GM12878 (cell line): ENCODE data around the gene NR2F1-AS1. TPM values are rescaled to one million over a fixed set of nuclear protein-coding genes. Genes with fewer than 3 reads are reported as not detected.

ENCODE experiments used
- ATAC-seq: fragments of 200-7000 bp; cut with Tn5 transposase; 3 replicates; pipeline ENCODE4 v1.9.1; 2020; ENCODE audit warnings: mild to moderate bottlenecking, moderate library complexity
- BruUV-seq: library from RNA; stranded (reverse); fragments of 400-500 nt; replicated peaks from 2 replicates; lab custom pipeline; 2021; lab: Mats Ljungman, UMichigan
- CTCF ChIA-PET: fragments of 300-600 bp; sonication (Branson Sonifier 250); formaldehyde crosslinking; extraction: SDS; loops from one replicate; lab custom pipeline; 2021; ENCODE audit warnings: inconsistent platforms; lab: Yijun Ruan, JAX
- POLR2A ChIA-PET: fragments of 350-600 bp; formaldehyde crosslinking; extraction: SDS; loops from one replicate; lab custom pipeline; 2021; ENCODE audit warnings: inconsistent platforms; lab: Charles Lee
- RAD21 ChIA-PET: fragments of 300-600 bp; sonication (Branson Sonifier 250); formaldehyde crosslinking; loops from one replicate; lab custom pipeline; 2023; ENCODE audit warnings: antibody characterized with exemption; ENCODE audit not compliant: unreplicated experiment; lab: Charles Lee
- SMC1A ChIA-PET: fragments of 300-600 bp; sonication (Branson Sonifier 250); formaldehyde crosslinking; loops from one replicate; lab custom pipeline; 2023; ENCODE audit not compliant: unreplicated experiment, uncharacterized antibody; lab: Charles Lee
- DNase-seq: peaks from one replicate; pipeline ENCODE4 v3.0.0-alpha.2; 2011; ENCODE audit warnings: low read depth, low spot score
- FAIRE-seq: peaks from 3 replicates; lab custom pipeline; 2011; peaks lifted over from hg19 to GRCh38; lab: Jason Lieb, UNC
- H2AFZ ChIP-seq: 2 replicates; pipeline ENCODE4 v1.6.0; 2011; ENCODE audit warnings: low read depth, low read length, control low read depth; ENCODE audit not compliant: control insufficient read depth
- H3K27ac ChIP-seq: 2 replicates; pipeline ENCODE4 v1.5.1; 2011; ENCODE audit warnings: control low read depth; ENCODE audit not compliant: control insufficient read depth, insufficient read depth
- H3K27me3 ChIP-seq, 2 experiments: replicated peaks in 1 of 2; 2 replicates each; pipeline versions ENCODE4 v1.6.0 to v1.6.1; 2011; ENCODE audit warnings: low read length in 1 of 2; ENCODE audit not compliant: control insufficient read depth in 2 of 2, insufficient read depth in 2 of 2
- H3K36me3 ChIP-seq, 2 experiments: 2 replicates each; pipeline ENCODE4 v1.5.1; 2011; ENCODE audit warnings: low read length in 1 of 2; ENCODE audit not compliant: control insufficient read depth in 2 of 2, insufficient read depth in 2 of 2
- H3K4me1 ChIP-seq: 2 replicates; pipeline ENCODE4 v1.6.1; 2011; ENCODE audit warnings: mild to moderate bottlenecking, low read length, moderate library complexity, mixed read lengths; ENCODE audit not compliant: control insufficient read depth, insufficient read depth
- H3K4me2 ChIP-seq: 2 replicates; pipeline ENCODE4 v1.6.0; 2011; ENCODE audit warnings: control low read depth; ENCODE audit not compliant: control insufficient read depth, insufficient read depth
- H3K4me3 ChIP-seq: fragments of 200-600 bp; sonication (generic); 2 replicates; pipeline ENCODE4 v1.5.1; 2016
- H3K79me2 ChIP-seq: 2 replicates; pipeline ENCODE4 v1.6.0; 2011; ENCODE audit warnings: low read length; ENCODE audit not compliant: control insufficient read depth, insufficient read depth
- H3K9ac ChIP-seq: 2 replicates; pipeline ENCODE4 v1.8.0; 2011; ENCODE audit warnings: low read length, control low read depth, mixed read lengths; ENCODE audit not compliant: control insufficient read depth, insufficient read depth
- H3K9me3 ChIP-seq: replicated peaks from 3 replicates; pipeline ENCODE4 v1.5.1; 2011; ENCODE audit warnings: mild to moderate bottlenecking, low read length; ENCODE audit not compliant: control insufficient read depth, insufficient read depth
- H4K20me1 ChIP-seq: 2 replicates; pipeline ENCODE4 v1.6.0; 2011; ENCODE audit not compliant: control insufficient read depth, insufficient read depth
- ATF2 ChIP-seq: IDR thresholded peaks from 2 replicates; pipeline ENCODE4 v1.6.1; 2012; ENCODE audit warnings: low read length, inconsistent platforms
- BACH1 ChIP-seq: fragments of 450-650 bp; IDR thresholded peaks from 2 replicates; pipeline ENCODE4 v1.6.1; 2017; ENCODE audit warnings: mild to moderate bottlenecking, borderline replicate concordance
- BCL11A ChIP-seq: IDR thresholded peaks from 2 replicates; pipeline ENCODE4 v1.6.1; 2011; ENCODE audit warnings: low read depth, low read length
- CTCF ChIP-seq, 3 experiments: IDR thresholded peaks in 2 of 3; conservative IDR thresholded peaks in 1 of 3; 2 replicates each; pipeline ENCODE4 v1.5.1; 2011; ENCODE audit warnings: low read depth in 3 of 3, low read length in 3 of 3, mild to moderate bottlenecking in 3 of 3, control low read depth in 2 of 3, moderate library complexity in 2 of 3, inconsistent platforms in 1 of 3, mixed read lengths in 1 of 3; ENCODE audit not compliant: control insufficient read depth in 2 of 3, insufficient read depth in 1 of 3; ENCODE audit errors: extremely low read depth in 1 of 3
- IKZF1 ChIP-seq: fragments of 450-650 bp; conservative IDR thresholded peaks from 2 replicates; pipeline ENCODE4 v1.6.1; 2017; ENCODE audit warnings: antibody characterized with exemption, mild to moderate bottlenecking
- NFYB ChIP-seq: IDR thresholded peaks from 2 replicates; pipeline ENCODE4 v1.6.1; 2011; ENCODE audit warnings: low read depth, mild to moderate bottlenecking, low read length, improper control_type of control experiment, moderate library complexity; ENCODE audit not compliant: insufficient read depth
- PKNOX1 ChIP-seq: fragments of 450-650 bp; IDR thresholded peaks from 2 replicates; pipeline ENCODE4 v1.6.1; 2016; ENCODE audit warnings: mild to moderate bottlenecking
- POU2F2 ChIP-seq: IDR thresholded peaks from 3 replicates; pipeline ENCODE4 v1.6.1; 2011; ENCODE audit warnings: low read depth, mild to moderate bottlenecking, low read length, borderline replicate concordance
- REST ChIP-seq: IDR thresholded peaks from 2 replicates; pipeline ENCODE4 v1.6.1; 2012; ENCODE audit warnings: mild to moderate bottlenecking, low read depth, low read length
- RUNX3 ChIP-seq: IDR thresholded peaks from 2 replicates; pipeline ENCODE4 v1.6.1; 2012; ENCODE audit warnings: low read length, inconsistent platforms
- SMC3 ChIP-seq: IDR thresholded peaks from 2 replicates; pipeline ENCODE4 v1.6.1; 2011; ENCODE audit warnings: low read length, improper control_type of control experiment, borderline replicate concordance
- SP1 ChIP-seq: IDR thresholded peaks from one replicate; pipeline ENCODE4 v1.6.1; 2011; ENCODE audit warnings: low read depth, low read length
- STAT1 ChIP-seq: fragments of 450-650 bp; conservative IDR thresholded peaks from 2 replicates; pipeline ENCODE4 v1.6.1; 2014; ENCODE audit warnings: antibody characterized with exemption, mild to moderate bottlenecking
- TCF12 ChIP-seq: IDR thresholded peaks from 2 replicates; pipeline ENCODE4 v1.6.1; 2011; ENCODE audit warnings: low read depth, mild to moderate bottlenecking, low read length
- WGBS: methylation state at CpG from one replicate; pipeline ENCODE4 v1.1.6; 2016; ENCODE audit warnings: low lambda C conversion rate; ENCODE audit not compliant: insufficient replicate concordance, insufficient coverage; ENCODE audit errors: missing lambda C conversion rate; 5-methylcytosine and 5-hydroxymethylcytosine counted together
- in situ Hi-C: fragments of 300-500 bp; cut with MboI; formaldehyde crosslinking; loops from 9 replicates; pipeline ENCODE4 v1.14.3; 2018; ENCODE audit warnings: mixed read lengths
- intact Hi-C: fragments of 100-400 bp; cut with micrococcal nuclease; formaldehyde crosslinking; loops from one replicate; pipeline ENCODE4 v1.14.2; 2022; ENCODE audit not compliant: unreplicated experiment
- polyA plus RNA-seq, 11 experiments: library from polyadenylated mRNA; depleted of rRNA in 4 of 11; unstranded in 6 of 11; stranded (reverse) in 5 of 11; fragments of >200 nt; fragmentation: Nextera tagmentation in 4 of 11; fragmentation: Illumina TruSeq in 1 of 11; extraction: Ambion mirVana in 4 of 11; extraction: Trizol in 1 of 11; gene quantifications; 1 replicate in 1 of 11; 2 replicates in 10 of 11; pipeline versions ENCODE4 v1.2.1 to v1.2.3, GENCODE V29; 2011 to 2016; ENCODE audit warnings: inconsistent platforms in 2 of 11, missing spikeins in 2 of 11, low read depth in 1 of 11
- total RNA-seq, 4 experiments: library from RNA; depleted of rRNA in 3 of 4; stranded (reverse); fragments of >200 nt in 3 of 4; fragmentation: Illumina TruSeq in 1 of 4; extraction: Trizol in 1 of 4; gene quantifications; 2 replicates each; pipeline versions ENCODE4 v1.2.1 to v1.2.3, GENCODE V29; 2013 to 2021

NR2F1-AS1 gene
- total and polyA plus RNA-seq, 10 of the 15 experiments (the other 5 are each of a cell fraction or from before 2014, with no cell fraction given) = 0.11 to 0.85 (median 0.27) TPM

GRCh38 chr5:93566091-93566490, 14.9 kb downstream of the NR2F1-AS1 start (continued):
- TF ChIP-seq PKNOX1 = no peak
- TF ChIP-seq NFYB = no peak
- TF ChIP-seq, all 136 proteins: peak for 0

GRCh38 chr5:93557021-93557604, 23.9 kb downstream of the NR2F1-AS1 start:
- ATAC-seq (no peak), FAIRE-seq (no peak), DNase-seq (no peak)
- CTCF ChIA-PET = no interaction called here
- H3K27me3 ChIP-seq = no peaks in the 10 kb centered on the region
- no peaks in the 10 kb centered on the region for H3K36me3 ChIP-seq
- SMC1A ChIA-PET = interaction anchor here (1.2 kb wide), 1 partner anchor 244 kb away, joined by 3 read pairs; no protein-coding TSS in a partner anchor
- H3K9me3 ChIP-seq = no peaks in the 10 kb centered on the region
- POLR2A ChIA-PET = no interaction called here
- no peak overlapping the region for H3K27ac ChIP-seq
- no peak overlapping the region for H3K4me2 ChIP-seq
- no peak overlapping the region for H2AFZ ChIP-seq
- no peaks in the 10 kb centered on the region for H3K79me2 ChIP-seq
- H3K9ac ChIP-seq = no peak overlapping the region
- no peaks in the 10 kb centered on the region for H3K4me1 ChIP-seq
- no peaks in the 10 kb centered on the region for H4K20me1 ChIP-seq
- TF ChIP-seq STAT1 = no peak
- no peak for TF ChIP-seq SMC3
- TF ChIP-seq REST = no peak
- no peak for TF ChIP-seq IKZF1
- TF ChIP-seq BACH1 = no peak
- no peak for TF ChIP-seq BCL11A
- no peak for TF ChIP-seq SP1
- TF ChIP-seq CTCF (IDR thresholded peaks at IDR 0.05 in 2 of 3, conservative IDR thresholded peaks at IDR 0.05 in 1 of 3; ENCODE audit: control insufficient read depth in 2 of 3, extremely low read depth in 1 of 3, insufficient read depth in 1 of 3, low read depth in 3 of 3, low read length in 3 of 3) = no peak
- TF ChIP-seq POU2F2 = no peak
- no peak for TF ChIP-seq ATF2
- TF ChIP-seq TCF12 = no peak
- no peak for TF ChIP-seq RUNX3
- no TSS peak for BruUV-seq
- RAD21 ChIA-PET = no interaction called here
- intact Hi-C loops = no loop called here
- H3K4me3 ChIP-seq = no peak overlapping the region
- in situ Hi-C loops = no loop called here
- 55% methylated on average over 2 of the region's 2 CpGs for WGBS
